ENCODE results near the gene CTNND2.
A peak's percentile ranks its signal among the peaks of the same experiment; 100 is the strongest.

CTNND2 gene

GRCh38 chr5:11510889-11511288 is 393.4 kb downstream of the CTNND2 start:
- DNase-seq: no peak

DNA sequence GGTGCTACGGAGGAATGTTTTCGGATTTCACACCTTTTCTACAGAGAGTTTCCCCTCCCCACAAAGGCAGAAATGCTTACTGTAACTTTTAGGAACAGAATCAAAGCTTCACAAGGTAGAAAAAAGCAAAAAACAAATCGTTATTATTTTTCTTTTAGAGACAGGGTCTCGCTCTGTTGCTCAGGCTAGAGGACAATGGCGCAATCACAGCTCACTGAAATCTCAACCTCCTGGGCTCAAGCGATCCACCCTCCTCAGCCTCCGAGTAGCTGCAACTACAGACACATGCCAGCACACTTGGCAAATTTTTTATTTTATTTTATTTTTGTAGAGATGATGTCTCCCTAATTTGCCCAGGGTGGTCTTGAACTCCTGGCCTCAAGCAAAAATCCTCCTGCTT is 394.5 kb downstream of the CTNND2 start:
- DNase-seq: no peak

- DNase-seq: no peak
These were observed 396.9 kb downstream of the CTNND2 start for GRCh38 chr5:11507156-11507910.

DNA sequence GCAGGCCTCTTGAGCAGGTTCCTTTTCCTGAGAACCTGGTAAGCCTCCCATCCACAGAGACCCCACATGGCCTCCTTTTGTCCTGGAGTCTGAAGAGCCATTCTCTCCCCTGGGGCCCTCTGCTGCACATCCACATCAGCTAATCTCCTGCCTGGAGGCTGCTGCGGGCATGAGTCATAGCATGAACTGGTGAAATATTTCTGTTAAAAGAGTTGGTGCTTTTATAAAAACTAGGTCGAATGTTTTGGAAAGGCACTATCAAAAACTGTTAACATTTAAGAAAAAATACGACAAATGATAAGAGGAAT is 399.4 kb downstream of the CTNND2 start:
- DNase-seq: peak; percentile 42

DNA sequence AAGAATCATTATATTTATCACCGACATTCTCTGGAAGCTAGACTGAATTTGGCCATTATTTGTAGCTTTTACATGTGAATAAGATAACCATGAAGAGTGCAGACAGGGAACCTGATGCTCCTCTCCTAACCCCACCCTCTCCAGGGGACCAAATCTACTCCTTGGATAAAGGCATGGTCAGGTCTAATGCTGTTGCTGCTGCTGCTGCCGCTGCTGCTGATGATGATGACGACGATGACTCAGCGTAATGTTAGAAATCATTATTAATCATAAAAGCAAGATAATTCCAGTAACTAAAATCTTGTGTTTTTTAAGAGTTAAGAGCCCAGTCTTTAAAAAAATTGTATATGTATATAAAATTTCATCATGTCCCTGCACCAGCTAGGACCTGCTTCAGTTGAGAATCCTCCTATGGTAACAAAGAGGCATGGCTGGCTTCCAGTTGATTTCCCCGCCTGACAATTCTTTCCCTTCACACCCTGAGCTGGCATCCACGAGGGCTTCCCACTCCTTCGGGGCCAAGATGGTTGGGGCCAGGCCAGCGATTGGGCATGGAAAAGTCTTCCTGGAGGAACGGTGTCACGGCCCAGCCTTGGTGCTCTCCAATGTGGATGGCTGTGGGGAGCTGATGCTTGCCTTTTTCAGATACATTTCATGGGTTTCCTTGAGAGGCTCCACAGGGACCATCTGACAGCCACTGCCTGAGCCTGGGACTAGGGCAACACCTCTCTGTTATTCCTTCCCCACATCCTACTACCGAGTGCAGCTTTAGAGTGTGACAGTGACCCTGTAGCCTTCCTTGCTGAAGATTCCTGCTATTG is 400.0 kb downstream of the CTNND2 start:
- DNase-seq: no peak

DNA sequence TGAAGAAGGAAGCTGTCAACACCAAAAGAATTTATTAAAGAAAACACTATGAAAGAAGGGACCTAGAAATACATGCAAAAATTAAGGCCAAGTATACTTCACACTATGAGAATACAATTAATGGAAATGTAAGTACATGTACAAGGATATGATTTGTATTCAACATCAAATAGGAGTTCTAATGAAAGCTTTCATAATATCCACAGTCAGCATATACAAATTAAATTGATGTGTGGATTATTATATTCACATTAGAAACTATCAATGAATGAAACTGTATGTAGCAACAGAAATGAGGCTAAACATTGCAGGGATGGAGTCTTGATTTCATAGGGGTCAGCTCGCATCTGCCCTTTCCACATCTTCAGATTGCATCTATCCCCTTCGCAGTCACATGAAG is 401.5 kb downstream of the CTNND2 start:
- no peak for DNase-seq

- DNase-seq: no peak
These were observed 406.6 kb downstream of the CTNND2 start for GRCh38 chr5:11497651-11498050.

DNA sequence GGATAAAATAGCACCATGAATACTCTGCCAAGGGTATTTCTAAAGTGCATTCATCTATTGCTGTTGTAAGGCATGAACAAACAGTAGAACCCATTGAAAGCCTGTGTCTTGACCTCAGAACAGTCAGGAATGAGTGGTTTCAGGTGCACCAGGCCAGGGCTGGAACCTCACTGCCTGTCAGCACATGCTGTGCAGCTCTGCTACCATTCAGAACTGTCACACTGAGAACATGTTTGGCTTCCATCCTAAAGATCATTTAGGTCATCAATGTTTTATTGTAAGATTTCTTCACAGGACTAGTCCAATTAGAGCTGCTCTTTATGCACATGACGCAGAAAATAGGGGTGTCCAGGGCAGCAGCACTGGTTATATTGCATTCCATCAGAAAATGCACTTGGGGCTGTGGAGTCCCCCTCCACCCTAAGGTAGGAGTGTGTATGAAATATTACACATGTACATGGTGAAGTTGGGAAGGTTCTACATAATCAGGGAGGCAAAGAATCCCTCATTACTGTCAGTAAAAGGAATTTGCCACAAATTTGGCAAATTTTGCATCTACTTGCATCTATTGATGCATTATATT is 408.0 kb downstream of the CTNND2 start:
- no peak for DNase-seq

GRCh38 chr5:11494340-11494739 is 409.9 kb downstream of the CTNND2 start:
- DNase-seq: no peak

GRCh38 chr5:11491404-11492075 is 412.7 kb downstream of the CTNND2 start:
- no peak for DNase-seq

DNA sequence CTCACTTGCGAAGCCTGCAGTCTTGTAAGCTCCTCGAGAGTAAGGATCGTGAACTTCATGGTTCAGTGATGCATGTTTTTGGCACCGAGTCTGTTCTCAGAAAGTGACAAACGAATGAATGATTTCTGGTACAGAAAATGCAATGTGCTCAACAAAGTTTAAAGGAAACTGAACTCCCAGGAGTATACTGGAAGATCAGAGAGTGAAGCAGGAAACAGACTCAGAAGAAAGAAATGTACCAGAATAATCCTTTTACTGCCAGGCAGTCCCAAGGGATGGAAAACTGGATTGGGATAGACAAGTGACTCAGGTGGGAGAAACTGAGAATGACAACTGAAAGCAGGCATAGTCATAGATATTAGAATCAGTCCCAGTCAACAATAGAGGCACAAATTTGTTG is 420.6 kb downstream of the CTNND2 start:
- peak; percentile 31 for DNase-seq

DNA sequence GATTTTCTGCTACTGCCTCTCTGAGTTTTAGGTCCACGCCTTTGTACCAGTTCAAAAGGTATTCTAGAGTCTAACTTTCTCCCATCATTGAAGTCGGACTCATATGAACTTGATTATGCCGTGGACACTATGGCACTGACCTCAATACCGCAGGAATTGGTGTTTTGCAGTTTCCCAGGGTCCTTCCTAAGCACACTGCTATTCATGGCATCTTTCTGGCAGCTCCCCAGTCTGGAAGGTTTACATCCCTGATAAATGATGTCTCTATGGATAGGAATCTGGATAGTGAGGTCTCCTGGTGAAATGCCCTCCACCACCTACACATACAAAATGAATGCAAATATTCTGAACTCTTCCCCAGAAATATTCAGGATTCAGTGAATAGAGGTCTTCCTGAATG is 422.2 kb downstream of the CTNND2 start:
- DNase-seq: no peak

GRCh38 chr5:11477786-11478185 is 426.5 kb downstream of the CTNND2 start:
- peak; percentile 16 for DNase-seq

DNA sequence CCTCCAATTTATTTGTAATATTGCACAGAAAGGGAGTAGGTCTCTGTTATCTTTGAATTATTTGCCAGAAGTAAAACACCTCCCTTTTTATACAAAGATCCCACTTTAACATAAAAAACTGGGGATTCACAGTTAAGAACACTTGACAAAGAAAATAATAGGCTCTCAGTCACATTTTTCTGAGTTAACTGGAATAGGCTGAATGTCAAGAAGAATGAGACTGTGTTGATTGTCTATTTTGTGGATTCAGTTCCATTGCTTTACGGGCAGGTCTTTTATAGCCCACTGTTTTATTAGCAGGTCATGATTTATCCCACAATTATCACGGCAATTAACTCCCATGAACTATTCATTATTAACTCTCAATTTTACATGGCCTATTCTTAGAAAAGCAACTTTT is 427.4 kb downstream of the CTNND2 start:
- no peak for DNase-seq

DNA sequence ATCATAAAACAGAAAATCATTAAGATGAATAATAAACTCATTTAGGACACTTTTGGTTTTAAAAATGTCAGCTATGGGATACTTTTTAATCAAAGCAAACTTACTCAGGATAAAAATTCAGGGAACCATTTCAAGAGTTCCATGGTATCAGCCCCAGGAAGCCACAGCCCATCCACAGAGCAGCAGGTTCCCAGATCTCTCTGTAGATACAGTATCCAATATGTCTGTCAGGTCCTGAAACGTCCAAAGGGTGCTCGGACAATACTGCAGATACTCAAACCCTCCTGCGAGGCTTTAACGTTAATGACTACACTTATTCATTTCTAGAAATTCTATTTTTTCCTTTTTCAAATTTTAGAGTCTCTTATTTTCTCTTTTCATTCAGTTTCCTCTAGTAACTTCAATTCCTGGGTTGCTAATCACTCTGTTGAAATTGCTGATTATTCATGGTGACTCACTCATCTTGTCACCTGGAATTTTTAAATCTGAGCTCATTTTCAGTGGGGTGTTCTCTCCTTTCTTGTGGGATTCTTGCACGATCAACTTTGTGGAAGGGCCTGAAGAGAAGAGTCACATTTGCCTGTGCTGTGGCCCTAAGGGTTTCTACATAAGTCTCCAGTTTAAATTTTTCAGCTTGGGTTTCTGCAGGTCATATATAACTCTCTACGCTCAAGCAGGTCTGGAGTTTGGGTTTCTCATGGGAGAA is 435.8 kb downstream of the CTNND2 start:
- DNase-seq: no peak

GRCh38 chr5:11467588-11467987 is 436.7 kb downstream of the CTNND2 start:
- DNase-seq: no peak

GRCh38 chr5:11459716-11460115 is 444.5 kb downstream of the CTNND2 start:
- no peak for DNase-seq

- no peak for DNase-seq
These were observed 448.7 kb downstream of the CTNND2 start for GRCh38 chr5:11455505-11455904.

DNA sequence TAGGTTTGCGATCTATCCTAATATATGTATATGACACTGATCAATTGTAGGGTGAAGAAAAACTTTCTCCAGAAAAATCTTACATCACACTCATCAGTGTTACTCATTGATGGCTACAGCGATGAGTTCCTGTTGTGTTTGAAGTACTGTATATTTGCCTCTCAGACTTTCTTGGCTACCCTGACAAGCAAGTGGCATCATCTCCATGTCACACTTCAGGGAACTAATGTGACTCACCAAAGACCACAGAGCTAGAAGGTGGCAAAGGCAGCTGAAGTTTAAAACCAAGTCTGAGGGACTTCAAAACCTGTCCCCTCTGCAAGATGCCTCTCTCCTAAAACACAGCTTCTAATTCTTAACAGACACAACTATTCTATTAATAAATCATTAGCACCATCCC is 451.4 kb downstream of the CTNND2 start:
- DNase-seq: no peak

- DNase-seq: no peak
These were observed 454.3 kb downstream of the CTNND2 start for GRCh38 chr5:11449966-11450365.

DNA sequence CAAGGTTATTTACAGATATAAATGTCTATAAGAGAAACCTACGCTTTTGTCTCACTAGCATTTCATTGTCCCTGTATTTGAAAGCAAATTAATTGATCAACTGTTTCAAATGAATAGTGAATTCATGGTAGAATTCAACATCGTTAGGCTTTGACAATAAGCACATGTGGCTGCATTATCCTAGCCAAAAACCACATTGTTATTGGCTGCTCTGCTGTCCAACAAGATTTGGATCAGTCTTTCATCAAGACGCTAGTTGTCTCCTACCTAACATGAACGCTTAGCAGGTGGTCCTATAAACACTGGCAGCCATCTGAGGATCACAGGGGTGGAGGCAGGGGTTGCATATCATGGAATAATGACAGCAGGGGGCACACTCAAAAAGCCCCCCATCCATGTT is 455.0 kb downstream of the CTNND2 start:
- DNase-seq: peak; percentile 90

GRCh38 chr5:11443831-11444230 is 460.4 kb downstream of the CTNND2 start:
- DNase-seq: no peak

DNA sequence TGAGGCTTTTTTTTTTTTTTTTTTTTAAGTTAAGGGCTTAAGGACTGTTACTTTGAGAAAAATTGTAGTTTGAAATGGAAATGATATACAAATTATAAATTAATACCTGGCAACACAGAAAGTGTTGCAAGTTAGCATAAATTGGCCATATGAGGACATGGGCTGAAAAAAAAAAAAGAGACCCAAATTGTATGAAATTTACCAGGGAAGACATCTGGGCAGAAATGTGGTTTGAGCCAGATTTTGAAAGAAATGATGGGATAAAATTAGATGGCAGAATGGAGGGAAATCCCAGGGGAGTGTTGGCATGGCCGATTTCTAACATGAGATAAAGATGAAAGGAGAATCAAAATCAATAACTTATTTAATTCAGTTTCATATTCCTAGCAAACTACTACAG is 472.1 kb downstream of the CTNND2 start:
- DNase-seq: no peak
